Peyer's patch (tissue), 4 donors: ENCODE results near the gene MT1M.

ENCODE experiments used
- POLR2A ChIP-seq, 2 donors: fragments of 450-650 bp; IDR thresholded peaks; one replicate each; pipeline ENCODE4 v1.5.1; 2017; ENCODE audit warnings: antibody characterized with exemption in 2 of 2, mild to moderate bottlenecking in 2 of 2, moderate library complexity in 2 of 2
- TF ChIP-seq, protein P1 (sequence below), 6 experiments: fragments of 450-650 bp in 4 of 6; fragments of 200-600 bp in 2 of 6; sonication (generic) in 1 of 6; IDR thresholded peaks; one replicate each; pipeline ENCODE4 v1.5.1; 2017 to 2019; ENCODE audit warnings: antibody characterized with exemption in 6 of 6, mild to moderate bottlenecking in 3 of 6, moderate library complexity in 1 of 6

DNA sequence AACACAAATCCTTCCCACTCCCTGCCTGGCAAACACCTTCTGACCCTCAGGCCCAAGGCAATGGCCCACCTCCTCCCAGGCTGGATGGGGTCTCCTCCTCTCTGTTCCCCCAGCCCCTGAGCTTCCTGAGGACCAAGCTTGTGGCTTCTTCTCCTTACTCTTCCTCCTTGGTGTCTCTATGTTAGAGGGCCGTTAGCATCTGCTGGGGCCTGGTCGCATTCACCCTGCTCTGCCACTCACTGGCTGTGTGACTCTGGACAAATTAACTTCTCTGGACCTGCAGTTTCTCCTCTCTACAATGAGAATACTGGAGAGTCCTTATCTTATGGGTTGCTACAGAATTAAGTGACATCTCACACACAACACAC lies 24.8 kb upstream of the MT1M start:
- TF ChIP-seq POLR2A (IDR thresholded peaks at IDR 0.05) = no peak
- TF ChIP-seq, protein P1, sequence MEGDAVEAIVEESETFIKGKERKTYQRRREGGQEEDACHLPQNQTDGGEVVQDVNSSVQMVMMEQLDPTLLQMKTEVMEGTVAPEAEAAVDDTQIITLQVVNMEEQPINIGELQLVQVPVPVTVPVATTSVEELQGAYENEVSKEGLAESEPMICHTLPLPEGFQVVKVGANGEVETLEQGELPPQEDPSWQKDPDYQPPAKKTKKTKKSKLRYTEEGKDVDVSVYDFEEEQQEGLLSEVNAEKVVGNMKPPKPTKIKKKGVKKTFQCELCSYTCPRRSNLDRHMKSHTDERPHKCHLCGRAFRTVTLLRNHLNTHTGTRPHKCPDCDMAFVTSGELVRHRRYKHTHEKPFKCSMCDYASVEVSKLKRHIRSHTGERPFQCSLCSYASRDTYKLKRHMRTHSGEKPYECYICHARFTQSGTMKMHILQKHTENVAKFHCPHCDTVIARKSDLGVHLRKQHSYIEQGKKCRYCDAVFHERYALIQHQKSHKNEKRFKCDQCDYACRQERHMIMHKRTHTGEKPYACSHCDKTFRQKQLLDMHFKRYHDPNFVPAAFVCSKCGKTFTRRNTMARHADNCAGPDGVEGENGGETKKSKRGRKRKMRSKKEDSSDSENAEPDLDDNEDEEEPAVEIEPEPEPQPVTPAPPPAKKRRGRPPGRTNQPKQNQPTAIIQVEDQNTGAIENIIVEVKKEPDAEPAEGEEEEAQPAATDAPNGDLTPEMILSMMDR (IDR thresholded peaks at IDR 0.05) = no peak
